ENCODE results near the gene KIRREL1.

The KIRREL1 gene

DNA sequence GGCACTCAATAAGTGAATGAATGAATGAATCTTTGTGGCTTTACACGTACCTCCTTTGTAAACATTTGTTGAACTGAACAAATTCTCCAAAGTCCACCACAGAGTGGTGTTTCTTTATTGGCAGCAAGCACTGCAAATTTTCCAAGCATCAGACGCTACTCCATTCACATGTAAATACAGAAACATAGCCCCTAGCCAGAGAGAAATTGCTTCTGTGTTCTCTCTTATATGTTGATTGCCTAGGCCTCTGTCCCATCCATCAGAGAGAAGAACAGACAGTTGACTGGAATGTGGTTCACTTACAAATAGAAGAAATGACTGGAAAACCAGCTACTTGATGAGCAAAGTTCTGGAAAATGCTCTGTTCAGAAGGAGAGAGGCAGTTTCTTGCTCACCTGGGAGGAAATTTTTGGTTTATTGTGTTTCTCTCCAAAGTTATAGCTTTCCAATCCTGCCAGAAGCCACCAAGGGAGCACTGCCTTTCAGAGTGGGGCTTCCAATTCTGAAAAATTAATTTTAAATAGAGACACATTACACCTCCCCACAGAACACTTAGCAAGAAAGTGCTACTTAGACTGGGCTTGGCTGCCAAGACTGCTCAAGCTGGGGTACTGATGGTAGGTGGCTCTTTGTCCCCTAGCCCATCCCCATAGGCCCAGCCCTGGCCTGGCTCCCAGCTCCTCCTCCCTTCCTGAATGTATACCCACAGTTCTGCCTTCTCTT is 18.1 kb upstream of the KIRREL1 start:
- DNase-seq: no peak

DNA sequence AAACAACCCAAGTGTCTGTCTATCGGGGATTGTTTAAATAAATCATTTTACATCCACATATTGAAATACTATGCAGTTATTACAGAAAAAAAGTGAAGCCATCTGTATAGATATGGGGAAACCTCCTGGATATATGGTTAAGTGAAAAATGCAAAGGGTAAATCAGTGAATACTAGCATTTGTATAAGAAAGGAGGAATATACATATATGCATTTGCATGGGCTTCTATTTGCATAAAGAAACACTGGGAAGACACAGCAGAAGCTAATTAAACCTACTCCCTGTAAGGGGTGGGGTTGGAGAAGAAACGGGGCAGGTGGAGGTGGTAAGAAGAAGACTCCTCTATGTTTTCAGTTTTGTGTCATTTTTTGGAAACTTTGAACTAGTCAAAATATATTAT is 16.6 kb upstream of the KIRREL1 start:
- no peak for DNase-seq

DNA sequence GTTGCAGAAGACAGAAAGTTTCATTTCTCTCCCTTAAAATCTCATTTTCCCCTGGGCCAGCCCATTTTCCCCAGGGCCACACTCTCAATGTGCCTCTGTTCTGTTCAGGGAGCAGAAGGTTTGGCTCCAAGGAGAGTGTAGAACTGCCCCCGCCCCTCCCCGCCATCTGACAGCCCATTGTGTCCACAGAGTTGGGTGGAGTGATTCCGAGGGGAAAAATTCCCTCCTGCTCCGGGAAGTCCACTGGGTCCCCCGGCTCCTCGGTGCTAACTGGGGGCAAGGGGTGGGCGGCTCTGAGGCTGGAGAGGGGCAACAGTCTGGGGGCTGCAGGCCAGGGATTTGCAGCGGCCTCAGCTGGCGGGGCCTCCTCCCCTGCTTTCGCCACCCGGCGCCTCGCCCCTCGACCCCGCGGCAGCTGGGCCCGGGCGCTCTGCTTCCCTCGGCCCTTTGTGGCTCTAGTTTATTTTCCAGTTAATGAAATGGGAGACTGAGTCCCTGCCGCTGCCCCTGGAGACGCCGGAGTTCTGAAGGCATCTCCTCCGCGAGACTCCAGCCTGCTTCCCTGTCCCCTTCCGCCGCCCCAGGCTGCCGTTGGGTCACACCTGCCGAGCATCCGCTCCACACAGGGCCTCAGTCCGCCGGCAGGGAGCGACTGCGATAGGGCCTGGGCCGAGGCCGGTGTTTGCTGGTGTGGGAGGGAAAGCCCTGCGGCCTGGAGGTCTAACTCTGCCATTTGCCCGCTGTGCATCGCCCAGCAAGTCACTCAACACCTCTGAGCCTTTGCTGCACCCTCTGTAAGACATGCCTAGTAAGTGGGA is 14.7 kb upstream of the KIRREL1 start:
- DNase-seq: no peak

DNA sequence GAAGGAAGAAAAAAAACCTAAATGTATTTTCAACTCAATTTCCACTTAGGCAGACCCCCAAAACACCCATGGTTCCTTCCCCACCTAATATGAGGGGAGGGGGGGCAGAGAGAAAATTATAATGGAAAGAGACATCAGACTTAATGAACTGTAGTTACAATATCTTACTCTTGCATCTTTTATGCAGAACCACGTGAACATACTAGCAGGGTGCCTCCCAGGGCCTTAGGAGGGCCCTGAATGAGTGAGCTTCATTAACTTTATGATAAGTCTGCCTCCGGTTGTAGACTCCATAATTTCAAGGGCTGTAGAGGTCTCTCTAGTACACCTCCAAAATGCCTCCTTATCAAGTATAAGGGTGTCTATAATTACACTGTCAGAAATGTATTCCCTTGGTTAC is 11.3 kb upstream of the KIRREL1 start:
- DNase-seq: no peak

DNA sequence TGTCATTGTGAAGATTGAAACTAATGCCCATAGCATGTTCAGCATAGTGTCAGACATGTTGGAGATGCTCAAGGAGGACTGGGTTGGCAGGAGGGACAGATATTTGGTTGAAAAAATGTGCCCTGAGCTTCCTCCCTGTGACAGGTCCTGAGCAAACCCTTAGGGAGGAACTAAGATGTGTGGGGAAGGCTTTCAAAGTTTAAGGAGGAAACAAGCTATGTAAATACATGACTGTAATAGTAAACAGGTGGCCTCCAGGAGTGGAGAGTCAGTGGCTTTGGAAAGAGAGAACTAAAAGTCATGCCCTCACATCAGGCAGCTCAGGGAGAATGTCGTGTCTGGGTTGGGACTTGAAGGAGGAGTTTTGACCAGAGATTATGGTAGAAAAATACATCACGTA is 9.7 kb upstream of the KIRREL1 start:
- DNase-seq: no peak

DNA sequence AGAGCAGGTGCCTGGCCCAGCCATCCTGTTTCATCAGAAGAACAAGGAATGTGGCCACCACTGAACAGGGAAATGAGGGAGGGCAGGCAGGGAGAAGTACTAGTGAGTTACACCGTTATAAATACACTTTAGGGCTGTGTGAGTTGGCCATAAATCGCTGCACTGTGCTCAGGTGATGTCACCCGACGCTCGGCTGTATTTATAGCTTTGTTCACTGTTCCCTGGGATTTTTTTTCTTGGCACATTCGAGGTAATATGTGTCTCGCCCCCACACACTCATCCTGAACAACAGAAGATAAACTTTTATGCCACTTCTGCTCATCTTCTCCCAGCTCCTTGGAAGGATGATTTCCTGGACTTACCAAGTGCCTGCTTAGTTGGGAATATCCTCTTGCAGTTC is 9.0 kb upstream of the KIRREL1 start:
- DNase-seq: no peak

DNA sequence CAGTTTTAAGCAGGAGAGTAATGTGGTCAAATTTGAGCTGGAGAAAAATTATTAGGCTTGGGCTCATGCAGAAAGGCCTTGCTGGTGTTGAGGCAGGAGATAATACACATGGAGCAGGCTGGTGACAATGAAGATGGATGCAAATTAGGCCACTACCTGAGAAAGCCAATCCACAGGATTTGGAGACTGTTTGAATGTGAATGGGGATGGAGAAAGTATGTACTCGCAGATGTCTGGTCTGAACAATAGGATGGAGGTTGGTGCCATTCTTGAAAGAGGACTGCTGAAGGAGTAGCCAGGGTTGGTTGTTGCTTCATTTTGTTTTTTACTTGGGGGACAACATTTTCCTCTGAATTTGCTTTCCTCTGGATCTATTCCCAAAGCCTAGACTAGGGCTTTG is 8.0 kb upstream of the KIRREL1 start:
- no peak for DNase-seq

DNA sequence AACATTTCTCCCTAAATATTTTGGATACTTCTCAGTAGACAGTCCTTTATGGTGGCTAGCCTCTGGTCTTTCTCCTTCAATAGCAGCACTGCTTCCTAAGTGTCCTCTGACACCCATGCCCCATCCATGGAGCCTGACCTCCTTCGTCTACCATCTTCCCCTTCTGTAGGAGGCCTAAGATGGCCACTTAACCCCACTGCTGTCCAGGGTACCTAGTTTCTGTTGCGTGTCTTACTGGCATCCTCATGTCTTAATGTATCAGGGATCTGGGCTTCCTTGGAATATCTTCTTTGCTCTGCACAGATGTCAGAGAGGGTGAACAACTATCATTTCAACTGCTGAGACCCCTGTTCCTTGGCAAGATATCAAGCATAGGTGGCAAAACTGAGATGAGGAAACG is 5.4 kb upstream of the KIRREL1 start:
- DNase-seq: no peak

DNA sequence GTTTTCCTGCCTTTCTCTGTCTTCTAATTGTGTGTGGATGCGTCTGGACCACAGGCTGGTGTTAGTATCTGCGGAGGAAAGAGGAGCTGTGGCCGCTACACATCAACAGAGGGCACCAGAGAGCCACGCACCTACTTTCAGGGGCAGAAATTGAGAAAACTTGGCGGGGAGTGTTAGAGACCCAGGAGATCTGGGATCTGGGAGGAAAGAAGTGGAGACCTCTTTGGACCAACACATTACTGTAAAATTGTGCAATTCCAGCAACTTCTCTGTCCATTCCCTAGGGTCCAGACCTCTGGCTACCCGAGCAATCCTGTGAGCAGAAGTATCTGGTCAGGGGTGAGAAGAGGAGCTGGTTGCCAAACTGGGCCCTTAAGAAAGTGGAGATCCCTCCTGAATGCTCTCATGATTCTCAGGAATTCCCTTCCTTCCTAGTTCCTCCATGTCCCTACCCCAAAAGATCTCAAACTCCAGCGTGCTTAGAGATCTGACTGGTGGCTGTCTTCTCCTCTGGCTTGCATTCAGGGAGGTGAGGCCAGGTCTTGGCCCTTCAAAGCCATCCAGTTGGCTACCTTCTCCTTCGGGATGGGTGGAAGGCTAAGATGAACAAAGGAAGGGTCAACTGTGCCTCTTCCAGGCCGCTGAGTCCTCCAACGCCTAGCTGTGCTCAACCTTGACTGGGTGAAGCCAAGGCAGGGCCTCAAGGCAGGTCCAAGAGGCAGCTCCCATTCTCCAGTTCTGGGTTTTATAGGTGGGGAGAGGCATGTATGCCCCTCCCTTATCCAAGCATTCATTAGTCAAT is 1.2 kb upstream of the KIRREL1 start:
- DNase-seq: peak; percentile 25

DNA sequence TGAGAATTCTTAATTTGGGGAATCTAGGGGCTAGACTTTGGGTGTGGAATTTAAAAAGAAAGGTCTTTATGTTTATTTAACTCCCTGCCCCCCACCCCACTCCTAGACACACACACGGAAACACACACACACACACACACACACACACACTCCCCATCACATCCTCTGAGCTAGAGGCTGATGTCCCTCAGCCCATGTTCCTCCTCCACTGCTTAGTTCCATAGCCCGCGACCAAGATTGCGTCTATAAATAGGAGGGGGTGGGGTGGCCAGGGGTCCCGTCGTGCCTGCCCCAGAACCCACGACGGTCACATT is 655 bp upstream of the KIRREL1 start:
- DNase-seq: no peak

DNA sequence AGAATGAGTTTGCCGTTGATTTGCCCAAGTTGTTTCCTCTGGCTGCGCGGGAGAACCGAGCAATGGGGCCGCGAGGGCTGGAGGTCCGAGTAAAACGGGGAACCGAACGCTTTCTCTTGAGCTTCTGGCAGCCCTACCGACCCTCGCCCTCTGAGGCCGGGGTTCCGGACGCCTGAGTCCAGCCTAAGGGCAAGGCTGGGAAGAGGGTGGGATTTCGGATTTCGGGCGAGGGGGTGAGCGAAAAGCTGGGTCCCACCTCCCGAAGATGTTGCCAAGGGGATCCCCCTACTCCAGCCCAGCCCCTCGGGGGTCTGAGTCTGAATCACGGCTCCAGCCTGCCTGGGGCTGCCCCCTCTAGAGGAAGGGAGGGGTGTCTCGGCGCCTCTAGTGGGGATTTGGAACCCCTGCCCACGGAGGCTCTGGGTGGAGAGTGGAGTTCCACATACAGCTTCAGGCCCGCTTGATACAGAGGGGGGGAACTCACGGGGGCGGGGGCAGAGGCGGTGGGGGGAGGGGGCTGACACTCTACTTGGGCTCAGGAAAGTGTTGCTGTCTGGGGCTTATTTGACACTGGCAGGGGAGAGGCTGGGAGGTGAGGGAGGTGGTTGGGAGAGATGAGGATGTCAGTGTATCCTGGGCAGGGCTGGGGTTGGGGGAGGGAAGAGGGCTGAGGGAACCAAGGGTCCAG is 617 bp downstream of the KIRREL1 start:
- no peak for DNase-seq

DNA sequence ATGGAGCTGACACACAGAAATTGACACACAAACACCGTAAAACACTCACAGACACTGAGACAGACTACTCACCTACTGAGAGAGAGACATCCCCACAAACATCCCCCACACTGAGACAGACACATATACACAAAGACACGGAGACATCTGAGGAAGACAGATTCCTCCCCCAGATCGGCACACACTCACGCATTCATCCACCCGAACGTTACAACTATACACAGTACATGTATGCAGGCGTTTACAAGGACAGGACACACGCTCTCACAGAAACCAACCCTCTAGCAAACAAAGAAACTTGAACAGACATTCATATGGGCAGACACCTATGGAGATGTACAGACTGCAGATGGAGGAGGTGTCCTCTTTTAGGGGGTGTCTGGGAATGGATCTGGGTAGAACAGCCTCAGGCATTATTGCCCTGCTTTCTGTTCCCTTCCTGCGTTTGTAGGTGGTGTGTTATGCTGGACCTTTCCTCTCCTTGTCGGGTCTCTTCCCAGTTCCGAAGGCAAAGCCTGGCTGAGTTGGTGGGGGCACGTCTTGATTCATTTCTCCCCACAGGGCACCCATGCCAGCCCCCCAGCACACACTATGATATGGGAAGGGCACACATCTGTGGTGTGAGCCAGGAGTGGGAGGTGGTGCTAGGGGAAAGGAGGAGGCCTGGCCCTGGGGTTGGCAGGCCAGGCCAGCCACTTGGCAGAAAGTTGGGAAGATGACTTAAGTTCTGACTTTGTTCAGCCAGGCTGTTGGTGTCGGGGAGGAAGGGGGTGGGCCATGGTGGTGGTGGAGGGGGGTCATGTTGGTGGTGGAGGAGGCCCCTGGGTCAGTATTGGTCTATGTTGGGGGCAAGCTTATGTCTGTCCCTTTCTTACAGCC is 1.5 kb downstream of the KIRREL1 start:
- DNase-seq: no peak

DNA sequence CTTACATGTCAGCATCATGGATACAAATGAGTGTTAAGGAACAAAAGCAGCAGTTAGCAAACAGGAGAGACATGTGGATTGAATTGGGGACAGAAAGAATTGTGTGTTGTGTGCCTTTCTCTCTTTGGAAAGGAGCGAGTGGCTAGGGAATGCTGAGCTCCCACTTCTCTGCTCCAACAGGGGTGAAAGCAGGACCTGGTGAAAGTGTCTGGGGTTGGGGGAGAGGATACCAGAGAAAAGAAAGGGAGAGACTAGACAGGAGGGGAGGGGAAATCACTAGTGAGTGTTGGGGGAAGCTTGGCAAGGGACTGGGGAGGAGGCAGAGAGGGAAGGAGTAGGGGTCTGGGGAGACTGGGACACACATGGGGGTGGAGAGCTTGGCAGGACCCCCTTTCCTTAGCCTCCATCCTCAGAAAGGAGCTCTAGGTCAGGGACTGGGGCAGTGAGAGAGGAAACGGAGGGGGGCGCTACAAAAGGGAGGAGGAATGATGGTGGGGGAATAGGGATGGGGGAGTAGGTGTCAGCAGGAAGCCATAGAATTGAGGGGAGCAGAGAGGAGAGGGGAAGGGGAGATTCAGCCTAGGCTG is 2.2 kb downstream of the KIRREL1 start:
- DNase-seq: no peak

DNA sequence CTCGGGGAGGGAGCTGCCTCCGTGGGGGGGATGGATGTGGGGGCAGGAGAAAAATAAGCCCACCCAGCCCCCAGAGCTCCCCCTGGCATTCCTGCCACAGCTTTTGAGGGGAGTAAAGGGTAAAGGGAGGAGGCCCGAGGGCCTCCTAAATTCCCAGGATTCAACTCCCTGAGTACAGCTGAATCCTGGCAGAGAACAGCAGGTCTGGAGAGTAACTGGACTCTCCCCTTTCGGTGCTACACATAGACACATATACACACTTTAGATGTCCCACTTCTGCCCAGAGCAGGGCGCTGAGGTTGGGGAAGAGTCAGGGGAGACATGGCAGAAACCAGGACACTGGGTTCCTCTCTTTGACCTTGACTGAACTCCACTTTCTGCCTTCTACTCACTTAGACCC is 3.0 kb downstream of the KIRREL1 start:
- DNase-seq: no peak

DNA sequence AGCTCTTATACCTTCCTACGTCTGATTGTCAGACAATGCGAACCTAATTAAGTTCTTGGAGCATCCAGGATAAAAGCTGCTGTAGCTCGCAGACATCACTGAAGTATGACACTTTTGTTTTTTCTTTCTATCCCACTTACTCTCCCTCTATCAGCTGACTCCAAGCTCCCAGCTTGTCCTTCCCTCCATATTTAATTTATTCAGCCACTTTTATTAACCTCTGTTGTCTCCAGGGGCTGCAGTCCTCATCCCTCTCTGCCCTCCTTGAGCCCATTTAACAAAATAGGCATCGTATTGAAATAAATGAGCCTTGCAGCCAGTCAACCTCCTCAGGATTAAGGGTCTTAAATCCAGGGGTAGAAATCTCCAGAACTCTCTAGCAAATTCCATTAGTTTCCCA is 7.1 kb downstream of the KIRREL1 start:
- DNase-seq: no peak

DNA sequence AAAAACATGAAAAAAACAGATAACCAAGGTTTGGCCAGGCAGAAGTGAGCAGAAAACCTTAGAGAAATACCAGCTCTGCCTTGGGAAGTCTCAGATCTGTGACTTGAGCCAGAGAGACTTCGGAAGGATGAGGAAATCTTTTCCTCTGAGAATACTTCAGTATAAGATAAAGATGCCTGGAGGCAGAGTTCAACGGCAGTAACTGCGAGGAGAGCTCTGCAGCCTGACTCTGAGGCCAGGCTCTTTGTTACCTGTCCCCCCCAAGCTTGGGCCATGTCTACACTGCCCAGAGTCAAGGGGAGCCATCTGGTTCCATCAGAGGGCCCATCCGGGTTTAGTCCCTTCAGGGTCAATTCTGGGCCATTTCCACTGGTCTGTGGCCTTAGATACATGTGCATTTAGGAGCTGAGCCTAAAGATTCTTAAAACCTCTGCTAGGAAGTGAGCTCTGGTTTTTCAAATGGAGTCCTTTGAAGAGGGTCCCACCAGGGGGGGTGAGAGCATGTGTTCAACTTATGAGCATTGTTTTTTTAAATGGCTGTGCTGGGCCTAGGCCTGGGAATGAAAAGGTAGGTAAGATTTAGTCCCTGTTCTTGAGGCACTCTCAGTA is 8.7 kb downstream of the KIRREL1 start:
- no peak for DNase-seq

DNA sequence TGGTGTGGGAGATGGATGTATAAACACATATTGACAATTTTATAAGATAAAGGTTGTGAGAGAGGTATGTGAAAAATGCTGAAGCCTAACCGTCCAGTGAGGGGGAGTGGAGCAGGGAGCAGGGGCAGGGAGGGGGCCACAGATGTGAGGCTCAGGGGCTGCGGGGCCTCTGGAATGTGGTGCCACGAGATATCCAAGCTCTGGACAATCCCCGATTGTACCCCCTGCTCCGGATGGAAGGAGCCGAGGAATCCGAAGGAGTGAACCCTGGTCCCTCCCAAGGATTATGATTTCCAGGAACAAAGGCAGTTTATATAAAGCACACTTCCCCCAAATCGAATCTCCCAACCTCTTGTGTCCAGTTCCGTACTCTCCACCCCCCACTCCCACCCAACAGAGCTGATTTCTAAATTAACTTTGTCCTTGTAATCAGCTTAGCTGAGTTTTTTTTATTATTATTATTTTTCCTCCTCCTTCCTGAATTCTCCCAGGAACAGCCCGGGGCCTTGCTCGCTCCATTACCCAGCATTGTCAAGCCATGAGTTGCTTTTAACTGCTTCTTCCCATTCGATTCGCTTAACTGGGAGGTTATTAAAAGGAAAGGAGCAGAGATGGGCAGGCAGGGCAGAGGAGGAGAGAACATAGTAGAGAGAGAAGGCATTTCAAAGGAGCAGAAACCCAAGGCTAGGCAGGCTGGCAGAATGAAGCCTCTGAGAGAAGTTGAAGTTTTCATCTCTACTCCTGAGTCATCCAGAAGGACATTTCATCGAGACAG is 9.4 kb downstream of the KIRREL1 start:
- DNase-seq: no peak

DNA sequence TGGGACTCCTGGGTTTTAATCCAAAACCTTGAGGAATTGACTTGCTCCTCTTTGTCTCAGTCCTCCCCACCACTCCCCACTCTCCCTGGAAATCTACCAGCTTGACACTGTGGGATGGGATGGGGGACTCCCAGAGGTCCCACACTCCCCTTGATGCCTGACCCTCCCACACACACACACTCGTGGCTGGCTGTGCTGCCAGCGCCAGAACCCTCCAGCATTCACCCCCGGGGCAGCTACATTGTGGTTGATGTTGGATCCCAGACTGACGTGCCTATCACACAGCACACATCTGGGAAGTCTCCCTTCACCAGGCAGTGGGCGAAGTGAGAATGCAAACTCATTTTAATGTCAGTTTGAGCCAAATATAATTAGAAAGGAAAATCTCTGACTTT is 10.0 kb downstream of the KIRREL1 start:
- DNase-seq: no peak

DNA sequence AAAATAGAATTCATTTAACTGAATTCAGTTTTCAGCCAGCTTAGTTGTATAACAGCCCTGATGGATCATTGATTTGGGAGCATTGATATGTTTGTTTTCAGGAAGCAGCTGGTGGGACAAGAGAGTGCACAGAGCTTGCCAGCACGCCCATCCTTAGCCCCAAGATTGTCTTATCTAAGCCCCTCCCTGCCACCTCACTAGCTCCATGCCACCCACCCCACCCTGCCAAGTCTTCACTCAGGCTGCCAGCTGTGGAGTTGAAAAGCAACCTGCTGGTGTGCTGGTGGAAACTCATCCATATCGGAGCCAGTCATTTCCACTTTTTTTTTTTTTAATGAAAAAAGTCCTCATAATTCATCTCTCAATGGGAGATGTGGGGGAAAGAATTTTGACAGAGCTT is 11.8 kb downstream of the KIRREL1 start:
- DNase-seq: no peak

DNA sequence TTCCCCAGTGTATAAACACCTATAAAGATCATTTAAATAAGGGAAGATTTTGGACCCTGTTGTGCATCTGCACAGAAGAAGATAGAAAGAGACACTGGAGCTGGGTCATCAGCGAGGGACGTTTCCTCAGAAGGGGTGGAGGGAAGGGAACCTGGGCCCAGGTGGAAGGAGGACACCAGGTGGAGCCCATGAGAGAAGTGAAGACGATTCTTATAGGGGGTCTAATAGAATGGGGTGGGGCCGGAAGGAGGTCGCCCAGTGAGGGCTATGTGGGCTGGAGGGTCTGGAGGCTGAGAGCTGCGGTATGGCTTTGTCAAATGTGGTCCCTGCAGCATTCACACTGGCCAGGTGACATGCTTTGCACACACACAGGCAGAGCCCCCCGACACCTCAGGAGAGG is 13.7 kb downstream of the KIRREL1 start:
- no peak for DNase-seq
